DMS153 treated with DMSO at 0.1 percent for 48 hours (cell line): Measurements from ENCODE around the gene LMBR1L.
"Not testable (repeated sequence)": the region's sequence is repeated elsewhere in the genome, so short reads cannot be mapped to it uniquely, and the experiment has no call there.

ENCODE experiments used
- DNase-seq: peaks from one replicate; lab custom pipeline; 2025; ENCODE audit not compliant: unreplicated experiment; lab: John Stamatoyannopoulos, UW

The LMBR1L gene, protein sequence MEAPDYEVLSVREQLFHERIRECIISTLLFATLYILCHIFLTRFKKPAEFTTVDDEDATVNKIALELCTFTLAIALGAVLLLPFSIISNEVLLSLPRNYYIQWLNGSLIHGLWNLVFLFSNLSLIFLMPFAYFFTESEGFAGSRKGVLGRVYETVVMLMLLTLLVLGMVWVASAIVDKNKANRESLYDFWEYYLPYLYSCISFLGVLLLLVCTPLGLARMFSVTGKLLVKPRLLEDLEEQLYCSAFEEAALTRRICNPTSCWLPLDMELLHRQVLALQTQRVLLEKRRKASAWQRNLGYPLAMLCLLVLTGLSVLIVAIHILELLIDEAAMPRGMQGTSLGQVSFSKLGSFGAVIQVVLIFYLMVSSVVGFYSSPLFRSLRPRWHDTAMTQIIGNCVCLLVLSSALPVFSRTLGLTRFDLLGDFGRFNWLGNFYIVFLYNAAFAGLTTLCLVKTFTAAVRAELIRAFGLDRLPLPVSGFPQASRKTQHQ

GRCh38 chr12:49110464-49111155 lies at the start of gene LMBR1L:
TSS of gene LMBR1L (minus strand) at chr12:49110847. CDS start at chr12:49110555, 292 bp downstream.
- peak; percentile 93 for DNase-seq

DNA sequence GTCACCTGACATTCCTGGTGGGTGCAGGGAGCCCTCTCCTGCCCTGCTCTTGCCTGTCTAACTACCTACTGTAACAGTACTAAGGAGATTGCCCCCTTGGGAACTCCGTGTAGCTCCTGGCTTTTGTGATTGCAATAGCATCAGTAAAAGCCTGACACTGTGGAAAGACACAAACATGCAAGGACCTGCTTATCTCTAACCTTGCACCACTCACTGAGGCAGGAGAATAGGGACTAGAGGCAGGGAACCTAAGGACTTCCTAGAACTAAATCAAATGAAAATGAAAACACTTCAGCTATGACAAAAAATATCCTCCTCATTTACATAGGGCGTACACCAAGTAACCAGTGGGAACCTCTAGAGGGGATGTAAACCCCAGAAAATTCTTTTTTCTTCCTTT lies 49.8 kb upstream of the LMBR1L start:
- DNase-seq = no peak

DNA sequence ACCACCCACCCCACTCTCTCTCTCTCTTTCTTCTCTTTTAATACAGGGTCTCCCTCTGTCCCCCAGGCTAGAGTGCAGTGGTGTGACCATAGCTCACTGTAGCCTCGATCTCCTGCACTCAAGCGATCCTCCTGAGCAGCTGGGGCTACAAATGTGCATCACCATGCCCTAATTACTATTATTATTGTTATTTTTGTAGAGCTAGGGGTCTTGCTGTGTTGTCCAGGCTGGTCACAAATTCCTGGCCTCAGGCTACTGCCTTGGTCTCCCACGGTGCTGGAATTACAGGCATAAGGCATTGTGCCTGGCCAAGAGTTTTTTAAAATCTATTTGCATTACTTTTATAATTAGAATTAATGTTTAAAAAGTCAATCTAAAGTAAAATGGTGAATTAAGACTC lies 43.6 kb upstream of the LMBR1L start:
- no peak for DNase-seq

DNA sequence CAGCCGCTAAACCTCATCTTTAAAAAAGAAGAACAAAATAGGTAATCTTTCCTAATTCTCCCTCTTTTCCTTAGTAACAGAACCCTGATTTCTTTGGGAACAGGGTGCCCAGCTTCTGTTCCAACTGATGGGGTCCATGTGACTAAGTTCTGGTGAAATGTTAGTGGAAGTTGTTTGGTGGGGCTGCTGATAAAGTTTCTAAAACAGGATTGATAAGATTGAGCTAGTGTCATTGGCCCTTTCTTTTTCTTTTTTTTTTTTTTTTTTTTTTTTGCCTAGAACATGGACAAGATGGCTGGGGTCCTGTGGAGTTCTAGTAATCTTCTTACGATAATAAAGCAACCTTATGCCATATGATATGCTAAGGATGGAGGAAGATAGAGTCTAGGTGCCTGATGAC lies 36.7 kb upstream of the LMBR1L start:
- DNase-seq = no peak

GRCh38 chr12:49146406-49146805 lies 35.8 kb upstream of the LMBR1L start:
- DNase-seq = no peak

DNA sequence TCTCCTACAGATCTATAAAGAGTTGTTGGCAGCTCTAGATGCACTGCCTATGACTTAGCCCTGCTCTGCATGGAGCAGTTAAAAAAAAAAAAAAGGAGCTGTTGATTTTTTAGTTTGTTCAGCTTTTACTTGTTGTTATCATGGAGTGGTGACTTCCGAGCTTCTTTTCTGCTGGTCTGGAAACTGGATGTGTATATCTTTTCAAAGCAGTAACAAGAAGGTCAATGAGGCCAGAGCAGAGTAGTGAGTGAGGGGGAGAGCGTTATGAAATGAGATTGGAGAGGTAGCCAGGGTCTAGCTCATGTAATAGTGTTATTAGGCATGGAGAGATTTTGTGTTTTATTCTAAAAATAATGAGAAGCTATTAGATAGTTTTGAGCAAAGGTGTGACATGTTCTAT lies 33.7 kb upstream of the LMBR1L start:
- no peak for DNase-seq

DNA sequence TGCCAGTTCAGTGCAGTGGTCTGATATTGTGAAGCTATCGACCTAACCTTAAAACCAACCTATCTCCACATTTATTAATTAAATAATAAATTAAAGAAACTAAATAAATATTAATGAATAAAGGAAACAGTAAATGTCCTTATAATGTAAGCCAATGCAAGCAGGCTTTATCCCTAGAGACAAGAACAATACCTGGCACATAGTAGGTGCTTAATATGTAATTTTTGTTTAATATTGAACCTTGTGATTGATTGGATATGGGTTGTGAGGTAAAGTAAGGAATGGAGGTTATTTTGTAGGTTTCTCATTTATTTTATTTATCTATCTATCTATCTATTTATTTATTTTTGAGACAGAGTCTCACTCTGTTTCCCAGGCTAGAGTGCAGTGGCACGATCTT lies 28.4 kb upstream of the LMBR1L start:
- DNase-seq = no peak

DNA sequence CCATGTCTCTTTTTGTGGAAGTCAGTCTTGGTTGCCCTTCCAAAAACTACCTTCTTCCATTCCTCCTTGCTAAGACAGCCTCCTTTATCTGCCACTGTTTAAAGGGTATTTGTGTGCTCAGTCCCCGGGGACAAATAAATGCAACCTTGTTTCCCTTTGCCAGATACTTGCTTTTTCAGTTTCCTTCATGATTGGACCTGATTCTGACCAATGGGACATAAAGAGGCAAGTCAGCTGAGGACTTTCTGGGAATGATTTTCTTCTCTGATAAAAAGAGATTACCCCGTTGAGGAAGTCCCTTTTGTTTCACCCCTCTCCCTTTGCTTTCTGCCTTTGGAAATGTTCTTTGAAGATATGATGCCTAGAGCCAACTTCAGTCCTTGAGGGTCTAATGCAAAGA lies 27.9 kb upstream of the LMBR1L start:
- no peak for DNase-seq

GRCh38 chr12:49137476-49137875 lies 26.8 kb upstream of the LMBR1L start:
- no peak for DNase-seq

DNA sequence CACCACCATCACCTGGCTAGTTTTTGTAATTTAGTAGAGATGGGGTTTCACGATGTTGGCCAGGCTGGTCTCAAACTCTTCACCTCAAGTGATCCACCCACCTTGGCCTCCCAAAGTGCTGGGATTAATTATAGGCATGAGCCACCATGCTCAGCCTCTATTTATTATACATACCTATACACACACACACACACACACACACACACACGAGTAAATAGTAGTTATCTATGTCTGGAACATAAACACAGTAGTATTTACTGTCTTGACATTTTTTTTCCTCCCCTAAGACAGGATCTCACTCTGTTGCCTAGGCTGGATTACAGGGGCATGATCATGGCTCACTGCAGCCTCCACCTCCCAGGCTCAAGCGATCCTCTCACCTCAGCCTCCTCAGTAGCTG lies 26.4 kb upstream of the LMBR1L start:
- DNase-seq = not testable (repeated sequence)

DNA sequence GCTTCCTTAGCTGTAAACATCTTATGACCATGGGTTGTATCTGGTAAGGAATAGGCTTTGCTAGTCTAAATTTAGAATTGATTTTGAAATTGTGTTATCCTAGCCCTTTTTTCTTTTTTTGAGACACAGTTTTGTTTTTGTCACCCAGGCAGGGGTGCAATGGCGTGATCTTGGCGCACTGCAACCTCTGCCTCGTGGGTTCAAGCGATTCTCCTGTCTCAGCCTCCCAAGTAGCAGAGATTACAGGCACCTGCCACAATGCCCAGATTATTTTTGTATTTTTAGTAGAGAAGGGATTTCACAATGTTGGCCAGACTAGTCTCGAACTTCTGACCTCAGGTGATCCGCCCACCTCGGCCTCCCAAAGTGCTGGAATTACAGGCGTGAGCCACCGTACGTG lies 22.9 kb upstream of the LMBR1L start:
- no peak for DNase-seq

DNA sequence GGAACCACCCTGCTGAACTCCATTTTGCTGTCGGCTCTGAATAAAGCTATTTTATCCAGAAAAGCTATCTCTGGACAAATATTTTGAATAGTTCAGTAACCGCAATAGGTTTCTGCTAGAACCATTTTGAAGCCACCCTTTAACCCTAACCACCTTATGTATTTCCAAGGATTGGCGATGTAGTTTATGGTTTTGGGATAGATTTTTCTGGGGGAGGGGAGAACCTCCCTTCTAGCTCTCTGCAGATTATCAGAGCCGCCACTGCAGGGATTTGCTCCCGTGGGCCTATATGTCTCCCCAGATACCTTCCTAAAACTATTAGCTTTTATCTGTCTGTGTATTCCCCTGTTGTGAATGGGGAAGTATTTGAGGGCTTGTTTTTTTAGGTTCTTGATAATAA lies 22.4 kb upstream of the LMBR1L start:
- no peak for DNase-seq

GRCh38 chr12:49131894-49132461 lies 21.3 kb upstream of the LMBR1L start:
- peak; percentile 67 for DNase-seq

- peak; percentile 83 for DNase-seq
Observed at GRCh38 chr12:49131051-49131893, 20.6 kb upstream of the LMBR1L start, which contains the start of gene TUBA1B. TSS of gene TUBA1B (minus strand) at chr12:49131395. CDS start at chr12:49131300, 95 bp downstream.

DNA sequence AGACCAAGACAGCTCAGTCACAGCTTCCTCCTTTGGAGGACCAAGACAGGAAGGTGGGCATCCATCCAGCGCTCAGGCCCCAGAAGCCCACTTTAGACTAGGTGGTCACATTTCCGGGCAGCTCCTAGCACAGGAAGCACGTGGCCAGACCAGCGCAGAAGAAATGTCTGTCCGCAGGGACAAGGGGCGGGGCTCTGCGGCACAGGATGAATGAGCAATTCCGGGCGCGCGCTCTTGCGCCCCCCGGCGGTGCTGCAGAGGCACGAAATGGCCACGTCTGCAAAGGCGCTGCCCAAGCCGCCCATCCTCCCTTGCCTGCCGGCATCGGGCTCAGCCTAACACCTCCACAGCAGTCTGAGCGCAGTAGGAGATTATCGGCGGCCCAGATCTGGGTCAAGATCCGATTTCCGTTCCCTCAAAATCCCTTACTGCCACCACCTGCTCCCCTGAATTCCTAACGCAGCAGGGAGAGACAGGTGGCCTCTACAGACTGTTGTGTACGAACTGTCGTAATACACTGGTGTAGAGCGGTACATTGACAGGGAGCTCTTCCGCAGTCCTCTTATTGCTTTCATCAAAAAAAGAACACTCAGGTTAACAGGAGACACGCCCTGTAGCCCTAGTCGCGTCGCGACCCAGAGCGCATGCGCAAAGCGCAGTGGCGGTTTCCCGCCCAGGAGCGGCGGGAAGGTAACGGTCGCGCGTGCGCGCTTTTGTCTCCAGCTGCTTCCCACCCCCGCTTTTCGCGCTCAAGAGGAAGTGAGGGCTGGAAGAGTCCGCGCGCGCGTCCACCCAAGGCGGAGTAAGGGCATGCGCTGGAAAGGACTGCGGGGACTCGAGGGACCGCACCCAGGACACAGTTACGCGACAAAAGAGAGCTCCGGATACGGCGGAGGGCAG lies 19.8 kb upstream of the LMBR1L start:
- peak; percentile 73 for DNase-seq

DNA sequence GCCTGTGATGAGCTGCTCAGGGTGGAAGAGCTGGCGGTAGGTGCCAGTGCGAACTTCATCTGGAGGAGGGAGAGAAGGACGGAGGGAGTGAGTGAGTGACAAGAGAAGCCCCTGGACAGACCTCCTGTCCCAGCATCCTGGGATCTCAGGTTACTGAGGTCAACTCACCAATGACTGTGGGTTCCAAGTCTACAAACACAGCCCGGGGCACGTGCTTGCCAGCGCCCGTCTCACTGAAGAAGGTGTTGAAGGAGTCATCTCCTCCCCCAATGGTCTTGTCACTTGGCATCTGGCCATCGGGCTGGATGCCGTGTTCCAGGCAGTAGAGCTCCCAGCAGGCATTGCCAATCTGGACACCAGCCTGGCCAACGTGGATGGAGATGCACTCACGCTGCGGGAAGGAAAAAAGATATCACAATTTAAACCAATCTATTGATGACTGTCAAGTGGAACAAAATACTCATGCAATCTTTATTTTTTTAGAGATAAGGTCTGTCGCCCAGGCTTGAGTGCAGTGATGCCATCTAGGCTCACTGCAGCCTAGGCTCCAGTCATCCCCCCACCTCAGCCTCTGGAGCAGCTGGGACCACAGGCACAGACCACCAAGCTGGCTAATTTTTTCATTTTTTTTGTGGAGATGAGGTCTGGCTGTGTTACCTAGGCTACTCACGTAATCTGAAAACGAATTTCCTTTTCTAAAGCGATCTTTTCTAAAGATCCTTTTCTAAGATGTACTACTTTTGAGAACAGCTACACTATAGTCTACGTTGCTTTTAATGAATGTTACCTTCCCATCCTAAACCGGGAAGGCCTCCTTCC lies 18.9 kb upstream of the LMBR1L start:
- no peak for DNase-seq

DNA sequence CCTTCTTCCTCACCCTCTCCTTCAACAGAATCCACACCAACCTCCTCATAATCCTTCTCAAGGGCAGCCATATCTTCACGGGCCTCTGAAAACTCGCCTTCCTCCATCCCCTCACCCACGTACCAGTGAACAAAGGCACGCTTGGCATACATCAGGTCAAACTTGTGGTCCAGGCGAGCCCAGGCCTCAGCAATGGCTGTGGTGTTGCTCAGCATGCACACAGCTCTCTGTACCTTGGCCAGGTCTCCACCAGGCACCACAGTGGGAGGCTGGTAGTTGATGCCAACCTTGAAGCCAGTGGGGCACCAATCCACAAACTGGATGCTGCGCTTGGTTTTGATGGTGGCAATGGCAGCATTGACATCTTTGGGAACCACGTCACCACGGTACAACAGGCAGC lies 17.3 kb upstream of the LMBR1L start:
- not testable (repeated sequence) for DNase-seq

DNA sequence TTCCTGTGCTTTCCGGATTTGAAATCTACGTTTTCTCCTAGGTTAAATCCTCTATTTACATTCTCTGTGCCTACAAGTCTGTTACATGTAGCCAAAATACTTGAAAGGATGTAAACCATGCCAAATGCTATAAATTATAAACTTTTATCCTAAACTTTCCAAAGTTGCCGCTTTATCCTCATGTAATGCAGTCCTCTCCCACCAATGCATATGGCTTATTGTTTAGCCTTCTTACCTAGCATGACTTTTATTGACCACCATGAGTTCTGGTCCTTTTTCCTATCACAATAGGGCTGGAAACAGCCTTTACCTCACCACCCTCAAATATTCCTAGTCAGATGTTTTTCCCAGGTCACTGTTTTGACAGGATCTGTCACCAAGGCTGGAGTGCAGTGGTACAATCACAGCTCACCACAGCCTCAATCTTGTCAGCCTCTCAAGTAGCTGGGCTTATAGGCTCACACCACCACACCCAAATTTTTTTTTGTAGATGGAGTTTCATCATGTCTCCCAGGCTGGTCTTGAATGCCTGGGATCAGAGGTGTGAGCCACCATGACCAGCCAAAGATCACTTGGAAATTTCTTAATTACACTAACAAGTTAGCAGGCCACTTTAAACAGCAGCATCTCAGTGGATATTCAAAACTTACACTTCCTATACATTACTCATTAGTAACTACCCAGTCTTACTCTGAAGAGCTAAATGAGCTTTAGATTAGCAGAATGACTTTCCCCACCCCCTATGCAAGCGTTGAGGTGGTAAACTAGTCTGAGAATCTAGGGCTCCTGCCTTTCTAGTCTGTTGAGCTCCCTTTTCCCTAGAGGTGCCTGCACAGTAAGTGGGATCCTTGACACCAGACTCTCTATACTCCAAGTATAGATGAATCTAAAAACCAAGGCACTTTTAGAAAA lies 16.5 kb upstream of the LMBR1L start:
- no peak for DNase-seq
